OCI-LY3 (cell line): ENCODE results near the gene FXYD5.

Experiments
- H2AFZ ChIP-seq: fragments of 200-600, 300-600 bp; shearing (Covaris generic); 2 replicates; pipeline ENCODE4 v1.6.0; 2014; ENCODE audit warnings: antibody characterized with exemption, low read depth, low read length
- H3K27ac ChIP-seq: fragments of 200-600, 300-600 bp; sonication (generic); 2 replicates; pipeline ENCODE4 v1.5.1; 2014; ENCODE audit warnings: mild to moderate bottlenecking, low read length, moderate library complexity, mixed read lengths
- H3K27me3 ChIP-seq: fragments of 200-600, 300-600 bp; sonication (generic); 2 replicates; pipeline ENCODE4 v1.6.1; 2014; ENCODE audit warnings: low read depth, low read length, mixed read lengths
- H3K36me3 ChIP-seq: fragments of 200-600, 300-600 bp; sonication (generic); replicated peaks from 2 replicates; pipeline ENCODE3; 2014; ENCODE audit warnings: low read depth, low read length, mixed read lengths
- H3K4me1 ChIP-seq: fragments of 300-600, 200-600 bp; sonication (generic); 2 replicates; pipeline ENCODE4 v1.6.1; 2014; ENCODE audit warnings: low read length, mixed read lengths
- H3K4me2 ChIP-seq: fragments of 200-600, 300-600 bp; sonication (generic); 2 replicates; pipeline ENCODE4 v1.6.1; 2014; ENCODE audit warnings: low read length, mixed read lengths
- H3K4me3 ChIP-seq: fragments of 300-600, 200-600 bp; sonication (generic); 2 replicates; pipeline ENCODE4 v1.5.1; 2014; ENCODE audit warnings: antibody characterized with exemption, mild to moderate bottlenecking, low read length, moderate library complexity
- H3K79me2 ChIP-seq: fragments of 300-600, 200-600 bp; shearing (Covaris generic); 2 replicates; pipeline ENCODE4 v1.6.1; 2014; ENCODE audit warnings: mild to moderate bottlenecking, low read length, mixed read lengths
- H3K9ac ChIP-seq: fragments of 300-600, 200-600 bp; shearing (Covaris generic); 2 replicates; pipeline ENCODE4 v1.6.0; 2014; ENCODE audit warnings: mild to moderate bottlenecking, low read length, moderate library complexity
- H3K9me3 ChIP-seq: fragments of 200-600, 300-600 bp; shearing (Covaris generic); 2 replicates; pipeline ENCODE4 v1.6.1; 2014; ENCODE audit warnings: low read length, mixed read lengths; ENCODE audit not compliant: insufficient read depth
- H4K20me1 ChIP-seq: fragments of 200-600, 300-600 bp; sonication (generic); 2 replicates; pipeline ENCODE4 v1.6.1; 2016; ENCODE audit warnings: low read length, mixed read lengths; ENCODE audit not compliant: insufficient read depth
- EZH2phosphoT487 ChIP-seq: fragments of 200-600 bp; shearing (Covaris generic); IDR thresholded peaks from 2 replicates; pipeline ENCODE4 v1.6.1; 2018; ENCODE audit warnings: antibody characterized with exemption, mixed run types, low read depth
- TF ChIP-seq, protein P1 (sequence below): fragments of 200-600, 300-600 bp; sonication (generic); IDR thresholded peaks from 2 replicates; pipeline ENCODE4 v1.5.1; 2014; ENCODE audit warnings: antibody characterized with exemption, low read length, low read depth

FXYD5 gene

DNA sequence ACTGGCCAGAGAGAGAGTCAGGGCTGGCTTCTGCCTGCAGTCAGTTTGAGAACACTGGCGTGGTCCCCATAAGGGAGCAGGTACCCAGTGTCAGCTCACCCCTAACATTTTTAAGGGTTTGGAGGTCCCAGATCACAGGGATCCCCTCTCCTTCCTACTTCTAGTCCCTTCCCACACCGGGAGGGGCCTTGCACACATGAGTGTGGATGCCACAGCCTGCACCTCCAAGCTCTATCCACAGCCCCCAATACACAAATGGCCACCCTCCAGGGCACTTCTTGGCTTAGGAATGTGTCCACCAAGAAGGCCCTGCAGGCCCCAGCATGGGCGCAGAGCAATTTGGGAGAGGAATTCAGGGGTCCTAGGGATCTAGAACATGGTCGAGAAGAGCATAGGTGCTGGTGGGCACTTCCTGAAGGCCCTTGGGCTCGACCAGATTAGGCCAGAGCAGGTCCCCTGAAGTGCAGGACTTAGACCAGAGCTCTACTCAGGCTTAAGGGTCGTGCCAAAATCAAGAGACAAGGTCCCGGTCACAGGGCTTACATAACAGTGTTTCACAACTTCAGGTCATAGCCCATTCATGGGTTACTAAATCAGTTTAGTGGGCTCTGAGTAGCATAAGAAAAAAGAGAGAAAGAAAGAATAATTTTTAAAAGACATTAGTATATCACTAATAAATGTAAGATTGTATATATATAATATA is 16.0 kb downstream of the FXYD5 start:
- no peak overlapping the region for H3K27ac ChIP-seq
- no peak overlapping the region for H2AFZ ChIP-seq
- peaks cover 15% of the 10 kb centered on the region; the same call in 1 of the 2 replicates for H3K9me3 ChIP-seq
- H3K36me3 ChIP-seq, result peaks cover 26% of the 10 kb centered on the region
- no peaks in the 10 kb centered on the region for H4K20me1 ChIP-seq
- H3K79me2 ChIP-seq, result no peaks in the 10 kb centered on the region
- no peak overlapping the region for H3K4me3 ChIP-seq
- no peak overlapping the region for H3K9ac ChIP-seq
- TF ChIP-seq, protein P1, sequence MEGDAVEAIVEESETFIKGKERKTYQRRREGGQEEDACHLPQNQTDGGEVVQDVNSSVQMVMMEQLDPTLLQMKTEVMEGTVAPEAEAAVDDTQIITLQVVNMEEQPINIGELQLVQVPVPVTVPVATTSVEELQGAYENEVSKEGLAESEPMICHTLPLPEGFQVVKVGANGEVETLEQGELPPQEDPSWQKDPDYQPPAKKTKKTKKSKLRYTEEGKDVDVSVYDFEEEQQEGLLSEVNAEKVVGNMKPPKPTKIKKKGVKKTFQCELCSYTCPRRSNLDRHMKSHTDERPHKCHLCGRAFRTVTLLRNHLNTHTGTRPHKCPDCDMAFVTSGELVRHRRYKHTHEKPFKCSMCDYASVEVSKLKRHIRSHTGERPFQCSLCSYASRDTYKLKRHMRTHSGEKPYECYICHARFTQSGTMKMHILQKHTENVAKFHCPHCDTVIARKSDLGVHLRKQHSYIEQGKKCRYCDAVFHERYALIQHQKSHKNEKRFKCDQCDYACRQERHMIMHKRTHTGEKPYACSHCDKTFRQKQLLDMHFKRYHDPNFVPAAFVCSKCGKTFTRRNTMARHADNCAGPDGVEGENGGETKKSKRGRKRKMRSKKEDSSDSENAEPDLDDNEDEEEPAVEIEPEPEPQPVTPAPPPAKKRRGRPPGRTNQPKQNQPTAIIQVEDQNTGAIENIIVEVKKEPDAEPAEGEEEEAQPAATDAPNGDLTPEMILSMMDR, result no peak
- TF ChIP-seq EZH2phosphoT487, result no peak
- H3K4me1 ChIP-seq, result peaks cover 17% of the 10 kb centered on the region
- H3K4me2 ChIP-seq, result no peak overlapping the region
- no peaks in the 10 kb centered on the region for H3K27me3 ChIP-seq

DNA sequence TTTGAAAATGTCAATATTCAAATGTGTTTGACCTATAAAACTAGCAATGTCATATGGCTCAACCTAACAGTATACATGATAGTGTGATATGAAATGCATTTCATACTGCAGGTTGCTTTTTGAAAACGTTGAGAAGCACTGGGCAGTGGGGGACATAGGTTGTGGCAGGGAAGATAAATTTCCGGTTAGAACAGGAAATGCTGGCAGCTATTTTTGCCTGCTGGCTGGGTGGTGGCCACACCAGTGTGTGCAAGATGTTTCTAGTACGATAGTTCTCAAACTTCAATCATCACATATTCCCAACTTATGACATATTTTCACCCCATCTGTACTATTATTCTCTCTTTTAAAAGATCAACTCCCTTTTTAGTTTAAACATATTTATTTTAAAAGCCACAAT is 17.2 kb downstream of the FXYD5 start:
- no peak overlapping the region for H3K9ac ChIP-seq
- peaks cover 3% of the 10 kb centered on the region; the same call in 1 of the 2 replicates for H3K9me3 ChIP-seq
- no peak overlapping the region for H2AFZ ChIP-seq
- no peaks in the 10 kb centered on the region for H4K20me1 ChIP-seq
- H3K4me1 ChIP-seq, result peaks cover 14% of the 10 kb centered on the region
- no peak overlapping the region for H3K4me3 ChIP-seq
- no peak overlapping the region for H3K4me2 ChIP-seq
- H3K27me3 ChIP-seq, result no peaks in the 10 kb centered on the region
- peaks cover 14% of the 10 kb centered on the region for H3K36me3 ChIP-seq
- H3K27ac ChIP-seq, result no peak overlapping the region
- TF ChIP-seq, protein P1, result no peak
- TF ChIP-seq EZH2phosphoT487, result no peak
- H3K79me2 ChIP-seq, result no peaks in the 10 kb centered on the region

DNA sequence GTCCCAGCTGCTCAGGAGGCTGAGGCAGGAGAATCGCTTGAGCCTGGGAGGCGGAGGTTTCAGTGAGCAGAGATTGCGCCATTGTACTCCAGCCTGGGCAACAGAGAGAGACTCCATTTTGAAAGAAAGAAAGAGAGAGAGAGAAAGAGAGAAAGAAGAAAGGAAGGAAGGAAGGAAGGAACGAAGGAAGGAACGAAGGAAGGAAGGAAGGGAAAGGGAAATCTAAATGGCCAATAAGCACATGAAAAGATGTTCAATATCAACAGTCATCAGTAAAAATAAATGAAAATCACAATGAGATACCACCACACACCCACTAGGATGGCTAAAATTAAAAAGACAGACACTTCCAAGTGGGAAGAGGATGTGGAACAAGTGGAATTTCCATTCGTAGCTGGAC is 19.7 kb downstream of the FXYD5 start:
- H3K4me2 ChIP-seq, result no peak overlapping the region
- no peak overlapping the region for H3K9ac ChIP-seq
- TF ChIP-seq EZH2phosphoT487, result no peak
- TF ChIP-seq, protein P1, result no peak
- H3K27ac ChIP-seq, result no peak overlapping the region
- H4K20me1 ChIP-seq, result no peaks in the 10 kb centered on the region
- peaks cover 8% of the 10 kb centered on the region for H3K36me3 ChIP-seq
- H3K4me3 ChIP-seq, result no peak overlapping the region
- H2AFZ ChIP-seq, result no peak overlapping the region
- no peaks in the 10 kb centered on the region for H3K4me1 ChIP-seq
- no peaks in the 10 kb centered on the region for H3K79me2 ChIP-seq
- H3K27me3 ChIP-seq, result peaks cover 4% of the 10 kb centered on the region; the same call in 1 of the 2 replicates
- H3K9me3 ChIP-seq, result no peaks in the 10 kb centered on the region

DNA sequence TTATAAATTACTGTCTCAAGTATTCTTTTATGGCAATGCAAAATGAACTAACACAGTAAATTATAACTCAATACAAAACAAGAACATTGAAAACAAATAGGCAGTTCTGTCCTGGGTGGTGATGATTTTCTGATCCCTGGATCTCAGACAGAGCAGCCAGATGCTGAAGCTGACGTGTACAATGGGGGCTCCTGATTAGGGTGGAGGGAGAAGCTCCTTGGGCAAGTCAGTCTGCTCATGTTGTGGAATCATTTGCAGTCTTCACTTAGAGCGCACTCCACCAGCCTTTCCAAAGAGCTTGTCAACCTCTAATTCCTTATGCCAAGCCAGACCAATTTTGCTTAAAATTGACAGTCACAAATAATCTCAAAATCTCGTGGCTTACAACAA is 21.6 kb downstream of the FXYD5 start:
- TF ChIP-seq, protein P1, result no peak
- TF ChIP-seq EZH2phosphoT487, result no peak
- peaks cover 8% of the 10 kb centered on the region for H3K36me3 ChIP-seq
- no peak overlapping the region for H3K9ac ChIP-seq
- H3K9me3 ChIP-seq, result no peaks in the 10 kb centered on the region
- H3K4me1 ChIP-seq, result no peaks in the 10 kb centered on the region
- no peak overlapping the region for H2AFZ ChIP-seq
- peaks cover 4% of the 10 kb centered on the region; the same call in 1 of the 2 replicates for H3K27me3 ChIP-seq
- no peak overlapping the region for H3K4me2 ChIP-seq
- H3K79me2 ChIP-seq, result no peaks in the 10 kb centered on the region
- no peak overlapping the region for H3K4me3 ChIP-seq
- H3K27ac ChIP-seq, result no peak overlapping the region
- no peaks in the 10 kb centered on the region for H4K20me1 ChIP-seq
